Measurements from ENCODE around the gene CLDN2. TPM values are rescaled to one million over a fixed set of nuclear protein-coding genes. Genes with fewer than 3 reads are reported as not detected.

CLDN2 gene
- total and polyA plus RNA-seq, 11 donors = not detected

DNA sequence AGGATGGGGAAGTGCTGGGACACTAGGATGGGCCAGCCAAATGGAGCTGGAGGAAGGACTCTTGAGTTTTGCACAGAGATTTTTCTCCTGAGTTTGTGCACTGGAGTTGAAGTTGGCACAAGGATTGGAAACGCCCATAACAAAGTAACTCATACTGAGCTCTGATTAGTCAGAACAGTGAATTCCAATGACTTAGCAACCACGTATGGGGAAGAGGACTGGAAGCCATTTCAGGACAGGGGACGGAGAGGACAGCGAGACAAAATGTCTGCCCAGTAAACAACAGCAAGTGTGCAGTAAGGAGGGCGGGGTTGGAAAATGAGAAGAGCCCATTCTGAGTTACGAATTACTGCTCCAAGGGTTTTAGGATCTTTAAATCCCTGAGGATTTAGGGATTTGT lies 22.9 kb upstream of the CLDN2 start:
- WGBS, 4 donors = 68 to 89% (median 83%) methylated on average over 6 of the region's 6 CpGs
- ATAC-seq = no peak
- Histone ChIP-seq H3K27me3 (peaks cover 0 to 11% (median 0%) of the 10 kb centered on the region in 9 donors), H3K27ac (no peak overlapping the region), H3K4me3 (no peak overlapping the region), H3K4me1 (peaks cover 0 to 3% (median 0%) of the 10 kb centered on the region in 12 donors), H3K36me3 (no peaks in the 10 kb centered on the region), H3K9me3 (no peaks in the 10 kb centered on the region)
- TF ChIP-seq, protein P1, sequence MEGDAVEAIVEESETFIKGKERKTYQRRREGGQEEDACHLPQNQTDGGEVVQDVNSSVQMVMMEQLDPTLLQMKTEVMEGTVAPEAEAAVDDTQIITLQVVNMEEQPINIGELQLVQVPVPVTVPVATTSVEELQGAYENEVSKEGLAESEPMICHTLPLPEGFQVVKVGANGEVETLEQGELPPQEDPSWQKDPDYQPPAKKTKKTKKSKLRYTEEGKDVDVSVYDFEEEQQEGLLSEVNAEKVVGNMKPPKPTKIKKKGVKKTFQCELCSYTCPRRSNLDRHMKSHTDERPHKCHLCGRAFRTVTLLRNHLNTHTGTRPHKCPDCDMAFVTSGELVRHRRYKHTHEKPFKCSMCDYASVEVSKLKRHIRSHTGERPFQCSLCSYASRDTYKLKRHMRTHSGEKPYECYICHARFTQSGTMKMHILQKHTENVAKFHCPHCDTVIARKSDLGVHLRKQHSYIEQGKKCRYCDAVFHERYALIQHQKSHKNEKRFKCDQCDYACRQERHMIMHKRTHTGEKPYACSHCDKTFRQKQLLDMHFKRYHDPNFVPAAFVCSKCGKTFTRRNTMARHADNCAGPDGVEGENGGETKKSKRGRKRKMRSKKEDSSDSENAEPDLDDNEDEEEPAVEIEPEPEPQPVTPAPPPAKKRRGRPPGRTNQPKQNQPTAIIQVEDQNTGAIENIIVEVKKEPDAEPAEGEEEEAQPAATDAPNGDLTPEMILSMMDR (IDR thresholded peaks at IDR 0.05) = no peak
- no peak for TF ChIP-seq POLR2A (IDR thresholded peaks at IDR 0.05)
- DNase-seq = no peak
- intact Hi-C loops (cut with DNase I) = loop anchor here in 6 of 10 donors (5.0 to 10.0 kb wide), 3 partner anchors 55 to 998 kb away; no protein-coding TSS in a partner anchor

DNA sequence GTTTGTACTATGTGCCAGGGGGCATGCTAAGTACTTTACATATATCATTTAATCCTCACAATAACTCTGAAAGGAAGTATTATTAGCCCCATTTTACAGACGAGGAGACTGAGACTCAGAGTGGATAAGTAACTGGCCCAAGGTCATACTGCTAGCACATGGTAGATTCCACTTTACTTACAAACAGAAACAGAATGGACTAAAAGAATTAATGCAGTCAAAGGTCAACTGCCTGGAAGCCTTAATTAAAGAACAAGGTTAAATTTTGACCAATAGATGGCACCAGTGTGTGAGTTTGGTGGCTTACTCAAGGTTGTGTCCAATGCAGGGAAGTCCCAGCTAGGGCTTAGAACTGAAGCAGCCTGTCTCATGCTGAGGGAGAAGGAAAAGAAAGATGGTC lies 21.7 kb upstream of the CLDN2 start:
- Histone ChIP-seq H3K4me1 (peaks cover 0 to 3% (median 0%) of the 10 kb centered on the region in 12 donors), H3K9me3 (no peaks in the 10 kb centered on the region), H3K4me3 (no peak overlapping the region), H3K36me3 (no peaks in the 10 kb centered on the region), H3K27ac (no peak overlapping the region), H3K27me3 (peaks cover 0 to 11% (median 0%) of the 10 kb centered on the region in 9 donors)
- intact Hi-C loops (cut with DNase I) = loop anchor here in 6 of 10 donors (5.0 to 10.0 kb wide), 3 partner anchors 54 to 996 kb away; no protein-coding TSS in a partner anchor
- TF ChIP-seq, protein P1 (IDR thresholded peaks at IDR 0.05) = peak in 10 of 12 donors; percentile 10 to 46 (median 29)
- TF ChIP-seq POLR2A (IDR thresholded peaks at IDR 0.05) = no peak
- WGBS, 4 donors = 42 to 61% (median 53%) methylated on average over 1 of the region's 1 CpG
- DNase-seq = no peak
- peak in 2 of 4 donors; percentile 33 to 64 for ATAC-seq

DNA sequence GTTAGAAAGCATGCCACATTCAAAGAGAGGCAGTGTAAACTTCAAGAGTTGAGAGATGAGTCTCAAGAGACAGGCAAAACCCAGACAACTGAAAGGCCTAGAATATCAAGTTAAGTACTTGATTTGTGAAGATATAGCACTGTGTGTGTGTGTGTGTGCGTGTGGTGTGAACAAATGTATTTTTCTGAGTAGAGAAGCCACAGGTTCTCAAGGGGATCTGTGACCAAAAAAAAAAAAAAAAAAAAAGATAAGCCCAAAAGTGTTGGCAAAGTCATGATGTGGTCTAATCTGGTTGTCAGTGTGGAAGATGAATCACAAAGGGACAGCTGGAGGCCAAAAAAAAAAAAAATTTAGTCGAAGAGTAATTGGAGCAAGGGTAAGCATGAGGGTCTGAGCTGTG lies 20.9 kb upstream of the CLDN2 start:
- Histone ChIP-seq H3K9me3 (no peaks in the 10 kb centered on the region), H3K4me3 (no peak overlapping the region), H3K36me3 (no peaks in the 10 kb centered on the region), H3K4me1 (peaks cover 0 to 3% (median 0%) of the 10 kb centered on the region in 12 donors), H3K27me3 (peaks cover 0 to 11% (median 0%) of the 10 kb centered on the region in 9 donors), H3K27ac (no peak overlapping the region)
- 29 to 65% (median 54%) methylated on average over 2 of the region's 2 CpGs for WGBS, 4 donors
- ATAC-seq (no peak), DNase-seq (no peak)
- TF ChIP-seq POLR2A (IDR thresholded peaks at IDR 0.05) = no peak
- TF ChIP-seq, protein P1 (IDR thresholded peaks at IDR 0.05) = no peak
- intact Hi-C loops (cut with DNase I) = loop anchor here in 6 of 10 donors (5.0 to 10.0 kb wide), 3 partner anchors 53 to 996 kb away; no protein-coding TSS in a partner anchor

DNA sequence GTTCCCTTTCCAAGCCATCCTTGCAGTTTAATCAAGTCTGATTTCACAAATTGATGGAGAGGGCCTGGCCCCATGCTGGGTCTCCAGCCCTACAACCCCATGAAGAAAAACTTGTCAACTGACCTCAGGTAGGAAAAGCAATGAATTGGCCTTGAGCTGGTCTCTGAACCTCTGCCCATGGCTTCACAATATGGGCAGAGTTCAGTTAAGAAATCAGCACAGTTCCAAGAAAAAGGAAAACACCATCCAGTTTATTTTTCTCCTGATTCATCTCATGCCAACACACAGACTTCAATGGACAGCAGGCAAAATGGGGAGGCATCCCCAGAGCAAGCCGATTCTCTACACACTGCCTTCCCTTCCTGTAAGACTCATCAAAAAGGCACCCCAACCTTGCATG lies 20.4 kb upstream of the CLDN2 start:
- intact Hi-C loops (cut with DNase I) = loop anchor here in 6 of 10 donors (5.0 to 10.0 kb wide), 3 partner anchors 52 to 995 kb away; no protein-coding TSS in a partner anchor
- DNase-seq (no peak), ATAC-seq (no peak)
- no peaks in the 10 kb centered on the region for H3K36me3 ChIP-seq
- WGBS, 4 donors = 82 to 100% (median 91%) methylated on average over 1 of the region's 1 CpG
- H3K27ac ChIP-seq = no peak overlapping the region
- H3K27me3 ChIP-seq = peaks cover 0 to 11% (median 0%) of the 10 kb centered on the region in 9 donors
- H3K4me1 ChIP-seq = no peaks in the 10 kb centered on the region
- TF ChIP-seq, protein P1 (IDR thresholded peaks at IDR 0.05) = no peak
- no peak for TF ChIP-seq POLR2A (IDR thresholded peaks at IDR 0.05)
- no peak overlapping the region for H3K4me3 ChIP-seq
- no peaks in the 10 kb centered on the region for H3K9me3 ChIP-seq
